ENCODE results near the gene HPS4. TPM values are rescaled to one million over a fixed set of nuclear protein-coding genes. Genes with fewer than 3 reads are reported as not detected.

Gene HPS4
- total RNA-seq, 1 donor from 2014 or later: 25.2 TPM

- Mint-ChIP-seq H3K36me3 (ENCODE audit: low read depth, unreplicated experiment) (peaks cover 27% of the 10 kb centered on the region), H3K4me1 (ENCODE audit: low read depth, unreplicated experiment) (no peaks in the 10 kb centered on the region), H3K27me3 (ENCODE audit: low read depth, unreplicated experiment) (no peaks in the 10 kb centered on the region), H3K9me3 (ENCODE audit: unreplicated experiment) (no peaks in the 10 kb centered on the region), H3K27ac (ENCODE audit: unreplicated experiment) (no peak overlapping the region), H3K4me3 (ENCODE audit: unreplicated experiment) (no peak overlapping the region)
- peaks cover 4% of the 10 kb centered on the region for H4K20me1 ChIP-seq (ENCODE audit: insufficient read depth, low read length)
- no peak overlapping the region for H3K27ac ChIP-seq (ENCODE audit: low read depth, low read length)
- no peak for TF ChIP-seq CTCF (IDR thresholded peaks at IDR 0.05; ENCODE audit: insufficient read depth, low read depth, low read length)
- no peak for TF ChIP-seq EZH2 (IDR thresholded peaks at IDR 0.05; ENCODE audit: insufficient read depth, low read length)
- FAIRE-seq (no peak), DNase-seq (ENCODE audit: low read depth) (no peak)
- H3K9ac ChIP-seq (ENCODE audit: low read length): no peak overlapping the region
- no peaks in the 10 kb centered on the region for H3K79me2 ChIP-seq (ENCODE audit: insufficient read depth, low read length)
- no peak overlapping the region for H2AFZ ChIP-seq (ENCODE audit: low read depth, low read length)
- H3K4me2 ChIP-seq (ENCODE audit: low read length): no peak overlapping the region
- H3K4me3 ChIP-seq (ENCODE audit: insufficient read depth, low read depth, low read length): no peak overlapping the region
- H3K4me1 ChIP-seq (ENCODE audit: insufficient read depth, low read length): no peaks in the 10 kb centered on the region
- peaks cover 6% of the 10 kb centered on the region for H3K36me3 ChIP-seq (ENCODE audit: insufficient read depth, low read length)
- no peaks in the 10 kb centered on the region for H3K9me3 ChIP-seq (ENCODE audit: insufficient read depth, low read depth, low read length)
- no peaks in the 10 kb centered on the region for H3K27me3 ChIP-seq (ENCODE audit: insufficient read depth, low read length)
Observed at GRCh38 chr22:26452236-26453016, 31.2 kb downstream of the HPS4 start.

GRCh38 chr22:26450453-26451185, 33.0 kb downstream of the HPS4 start:
- H2AFZ ChIP-seq (ENCODE audit: low read depth, low read length): no peak overlapping the region
- H3K27me3 ChIP-seq (ENCODE audit: insufficient read depth, low read length): no peaks in the 10 kb centered on the region
- Mint-ChIP-seq H3K4me3 (ENCODE audit: unreplicated experiment) (no peak overlapping the region), H3K27me3 (ENCODE audit: low read depth, unreplicated experiment) (no peaks in the 10 kb centered on the region), H3K27ac (ENCODE audit: unreplicated experiment) (no peak overlapping the region), H3K9me3 (ENCODE audit: unreplicated experiment) (no peaks in the 10 kb centered on the region), H3K4me1 (ENCODE audit: low read depth, unreplicated experiment) (no peaks in the 10 kb centered on the region), H3K36me3 (ENCODE audit: low read depth, unreplicated experiment) (peaks cover 19% of the 10 kb centered on the region)
- FAIRE-seq: no peak
- H3K27ac ChIP-seq (ENCODE audit: low read depth, low read length): no peak overlapping the region
- no peak overlapping the region for H3K4me2 ChIP-seq (ENCODE audit: low read length)
- no peaks in the 10 kb centered on the region for H3K4me1 ChIP-seq (ENCODE audit: insufficient read depth, low read length)
- H3K4me3 ChIP-seq (ENCODE audit: insufficient read depth, low read depth, low read length): no peak overlapping the region
- TF ChIP-seq EZH2 (IDR thresholded peaks at IDR 0.05; ENCODE audit: insufficient read depth, low read length): no peak
- no peak for TF ChIP-seq CTCF (IDR thresholded peaks at IDR 0.05; ENCODE audit: insufficient read depth, low read depth, low read length)
- DNase-seq (ENCODE audit: low read depth): no peak
- H4K20me1 ChIP-seq (ENCODE audit: insufficient read depth, low read length): peaks cover 4% of the 10 kb centered on the region
- no peaks in the 10 kb centered on the region for H3K9me3 ChIP-seq (ENCODE audit: insufficient read depth, low read depth, low read length)
- H3K79me2 ChIP-seq (ENCODE audit: insufficient read depth, low read length): no peaks in the 10 kb centered on the region
- no peak overlapping the region for H3K9ac ChIP-seq (ENCODE audit: low read length)
- H3K36me3 ChIP-seq (ENCODE audit: insufficient read depth, low read length): peaks cover 4% of the 10 kb centered on the region
